GM18508 (cell line): Measurements from ENCODE around the gene VANGL2.
A peak's percentile ranks its signal among the peaks of the same experiment; 100 is the strongest.

Experiments used
- ATAC-seq: cut with Tn5 transposase; IDR thresholded peaks from one replicate; pipeline ENCODE4 v1.9.1; 2021; ENCODE audit warnings: moderate number of reproducible peaks; ENCODE audit not compliant: insufficient read depth, unreplicated experiment

Gene VANGL2

GRCh38 chr1:160453443-160453842, 53.1 kb downstream of the VANGL2 start:
- ATAC-seq: no peak

DNA sequence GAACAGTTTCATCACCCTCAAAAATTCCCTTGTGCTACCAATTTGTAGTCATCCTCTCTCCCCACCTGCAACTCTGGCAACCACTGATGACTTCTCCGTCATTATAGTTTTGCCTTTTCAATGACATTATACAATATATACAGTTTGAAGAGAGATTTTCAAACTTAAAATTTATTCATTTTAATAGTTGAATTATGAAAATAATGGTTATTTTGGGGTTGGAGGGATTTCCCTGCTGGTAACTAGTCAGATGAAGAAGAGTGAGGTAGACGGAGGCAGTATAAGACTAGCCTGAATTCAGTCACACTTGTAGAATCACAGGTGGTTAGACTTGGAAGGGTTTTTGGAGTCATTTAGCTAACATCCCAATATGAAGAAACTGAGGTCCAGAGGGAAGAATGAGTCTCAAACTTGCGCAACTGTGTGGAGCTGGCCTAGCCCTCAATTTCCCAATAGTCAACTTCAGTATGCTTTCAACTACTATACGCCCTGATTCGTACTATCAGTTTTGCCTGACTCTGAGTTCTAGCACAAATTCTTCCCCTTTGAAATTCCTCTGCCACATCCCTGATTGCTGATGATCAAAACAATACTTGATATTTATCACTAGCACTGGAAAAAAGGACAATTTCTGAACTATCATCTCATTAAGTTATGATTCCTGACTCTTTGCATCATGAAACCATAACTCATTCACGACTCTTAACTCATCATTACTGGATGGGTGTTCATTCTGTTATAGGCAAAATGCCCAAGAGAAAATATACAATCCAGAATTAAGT, 54.2 kb downstream of the VANGL2 start:
- no peak for ATAC-seq

GRCh38 chr1:160455153-160455517, 54.8 kb downstream of the VANGL2 start:
- ATAC-seq: no peak

- no peak for ATAC-seq
These were observed 58.7 kb downstream of the VANGL2 start for GRCh38 chr1:160459056-160459455.

DNA sequence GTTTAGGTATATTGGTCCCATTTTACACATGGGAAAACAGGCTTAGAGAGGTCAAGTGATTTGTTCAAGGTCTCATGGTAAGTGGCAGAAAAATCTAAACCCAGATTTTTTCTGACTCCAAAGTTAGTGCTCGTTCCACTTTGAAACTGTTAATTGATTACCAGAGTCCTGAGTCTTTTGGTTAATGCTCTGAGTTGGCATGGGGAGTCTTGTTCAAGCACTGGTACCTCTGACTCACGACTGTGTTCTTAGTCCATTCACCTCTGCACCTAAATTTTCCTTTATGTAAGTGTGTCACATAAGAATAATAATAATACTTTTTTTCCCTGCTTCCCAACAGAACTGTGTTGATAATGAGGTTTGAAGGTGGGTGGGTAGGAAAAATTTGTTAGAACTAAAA, 59.3 kb downstream of the VANGL2 start:
- ATAC-seq: no peak

DNA sequence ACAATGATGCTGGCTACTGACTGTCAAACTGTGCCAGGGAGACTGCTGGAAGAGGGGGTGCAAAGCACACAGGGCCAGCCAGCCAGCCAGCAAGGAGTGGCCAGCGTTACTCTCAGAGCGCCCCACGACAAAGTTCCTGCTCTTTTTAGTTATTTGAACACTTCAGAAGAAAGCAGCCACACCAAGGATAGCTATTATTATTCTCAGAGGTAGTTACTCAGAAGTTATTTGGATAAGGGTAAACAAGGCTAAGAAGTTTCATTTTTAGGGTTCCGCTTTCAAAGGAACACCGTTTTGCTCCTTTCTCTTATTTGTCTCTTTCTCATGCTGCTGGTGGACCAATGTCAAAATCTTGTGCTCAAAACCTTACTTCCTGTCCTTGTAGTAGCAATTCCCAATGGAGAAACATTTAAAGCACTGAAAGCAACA, 59.9 kb downstream of the VANGL2 start:
- no peak for ATAC-seq

GRCh38 chr1:160460683-160461287, 60.4 kb downstream of the VANGL2 start:
- ATAC-seq: no peak

- no peak for ATAC-seq
These were observed 64.8 kb downstream of the VANGL2 start for GRCh38 chr1:160465123-160465522.

- no peak for ATAC-seq
These were observed 66.6 kb downstream of the VANGL2 start for GRCh38 chr1:160466961-160467360.

DNA sequence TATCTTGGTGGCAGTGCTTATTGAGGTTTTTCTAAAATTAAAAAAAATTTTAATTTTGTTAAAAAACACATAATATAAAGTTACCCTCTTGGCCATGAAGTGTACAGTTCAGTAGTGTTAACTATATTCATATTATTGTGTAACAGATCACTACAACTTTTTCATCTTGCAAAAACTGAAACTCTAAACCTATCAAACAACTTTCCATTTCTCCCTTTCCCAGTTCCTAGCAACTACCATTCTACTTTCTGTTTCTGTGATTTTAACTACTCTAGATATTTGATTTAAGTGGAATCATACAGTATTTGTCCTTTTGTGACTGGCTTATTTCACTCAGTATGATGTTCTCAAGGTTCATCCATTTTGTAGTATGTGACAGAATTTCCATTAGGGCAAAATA, 67.2 kb downstream of the VANGL2 start:
- no peak for ATAC-seq

GRCh38 chr1:160471253-160471652, 70.9 kb downstream of the VANGL2 start:
- no peak for ATAC-seq

DNA sequence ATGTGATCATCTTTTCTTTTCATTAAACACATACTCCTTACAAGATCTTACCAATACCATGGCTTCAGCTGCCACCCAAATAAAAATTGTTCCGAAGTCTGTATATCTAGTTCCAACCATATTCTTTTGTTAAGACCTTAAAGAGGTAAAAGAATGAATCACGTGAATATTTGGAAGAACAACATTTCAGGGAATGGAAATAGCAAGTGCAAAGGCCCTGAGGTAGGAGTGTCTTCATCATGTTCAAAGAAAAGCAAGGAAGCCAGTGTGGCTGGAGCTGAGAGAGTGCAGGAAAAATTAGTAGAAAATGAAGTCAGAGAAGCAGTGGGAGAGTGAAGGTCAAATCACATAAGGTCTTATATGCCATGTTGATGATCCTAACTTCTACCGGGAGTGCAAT, 71.7 kb downstream of the VANGL2 start:
- no peak for ATAC-seq

DNA sequence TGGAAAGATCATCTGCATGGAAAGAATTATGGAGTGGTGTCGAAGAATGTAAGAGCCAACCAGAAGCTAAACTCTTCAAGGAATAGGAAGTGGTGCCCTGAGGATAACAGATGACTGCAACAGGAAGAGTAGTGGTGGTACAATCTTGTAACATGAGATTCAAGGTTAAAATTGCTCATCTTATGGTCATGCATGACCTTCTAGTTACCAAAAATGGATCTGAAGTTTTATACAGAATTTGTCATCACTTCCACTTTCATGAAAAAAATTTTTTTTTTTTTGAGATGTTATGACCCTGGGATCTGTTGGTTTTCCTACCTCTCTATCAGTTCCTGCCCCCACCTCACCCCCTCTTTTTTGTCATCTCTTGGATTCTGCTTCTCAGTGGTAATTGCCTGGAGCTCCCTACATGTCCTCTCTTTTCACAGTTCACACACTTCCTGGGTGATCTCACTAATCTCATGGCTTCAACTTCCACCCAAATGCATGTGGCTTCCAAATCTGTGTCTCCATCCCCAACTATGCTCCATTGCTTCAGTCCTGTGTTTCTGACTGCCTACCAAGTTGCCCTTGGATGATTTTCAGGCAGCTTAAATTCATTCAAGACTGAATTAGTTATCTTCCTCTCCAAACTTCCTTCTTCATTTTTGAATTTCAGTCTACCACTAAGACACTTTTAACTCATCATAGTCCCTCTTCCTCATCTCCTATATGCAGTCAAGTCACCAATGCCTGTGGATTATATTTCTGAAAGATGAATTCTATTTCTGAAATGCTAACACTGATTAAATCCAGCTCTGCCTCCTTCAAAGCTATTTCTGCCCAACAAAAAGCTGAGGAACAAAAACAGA, 74.3 kb downstream of the VANGL2 start:
- ATAC-seq: peak; percentile 70
